Cardiac septum (tissue), 1 donor: Measurements from ENCODE around the gene NEUROD1. TPM values are rescaled to one million over a fixed set of nuclear protein-coding genes. Genes with fewer than 3 reads are reported as not detected.

Experiments
- DNase-seq: peaks from one replicate; pipeline ENCODE4 v3.0.0-alpha.2; 2020; ENCODE audit warnings: low spot score
- intact Hi-C: fragments of 100-400 bp; cut with DNase I; formaldehyde crosslinking; loops from one replicate; pipeline ENCODE4 v1.14.0; 2022
- total RNA-seq: library from RNA; stranded (reverse); fragmentation: NEBNext Ultra II Directional; extraction: Animal tissue kit (Norgen Biotek cat#: 25700); gene quantifications from one replicate; pipeline ENCODE4 v1.2.1, GENCODE V29; 2021
- donor health status: DM: no; HTN: no; CAD: no.

The NEUROD1 gene
- total RNA-seq, 1 donor from 2014 or later: not detected

- no peak for DNase-seq
- intact Hi-C loops: no loop called here
These were observed 31.7 kb downstream of the NEUROD1 start for GRCh38 chr2:181648478-181649155.

- DNase-seq: no peak
- intact Hi-C loops: no loop called here
These were observed 33.8 kb downstream of the NEUROD1 start for GRCh38 chr2:181646415-181646987.

- intact Hi-C loops: no loop called here
- no peak for DNase-seq
These were observed 37.2 kb downstream of the NEUROD1 start for GRCh38 chr2:181643151-181643550.

DNA sequence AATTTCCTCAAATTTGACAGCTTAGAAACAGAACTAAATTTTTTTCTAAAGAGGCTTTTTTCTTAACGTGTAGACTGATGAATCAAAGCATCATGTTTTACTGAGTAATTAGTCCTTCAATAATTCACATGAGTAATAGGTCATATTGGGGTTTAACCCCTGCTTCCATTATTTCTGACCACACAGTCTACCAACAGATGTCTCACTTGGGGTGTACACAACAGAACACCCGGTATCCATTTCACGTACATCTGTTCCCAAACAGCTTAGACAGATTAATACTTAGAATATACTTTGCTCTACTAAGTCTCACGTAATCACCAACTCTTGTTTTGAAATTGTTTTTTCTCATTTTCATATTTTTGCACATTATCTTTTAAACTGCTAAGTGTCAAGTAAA, 38.2 kb downstream of the NEUROD1 start:
- intact Hi-C loops: no loop called here
- DNase-seq: no peak

GRCh38 chr2:181639686-181640085, 40.6 kb downstream of the NEUROD1 start:
- no peak for DNase-seq
- intact Hi-C loops: no loop called here

- DNase-seq: no peak
- intact Hi-C loops: no loop called here
These were observed 47.5 kb downstream of the NEUROD1 start for GRCh38 chr2:181632733-181633401.

- no peak for DNase-seq
- intact Hi-C loops: no loop called here
These were observed 51.4 kb downstream of the NEUROD1 start for GRCh38 chr2:181628590-181629585.

DNA sequence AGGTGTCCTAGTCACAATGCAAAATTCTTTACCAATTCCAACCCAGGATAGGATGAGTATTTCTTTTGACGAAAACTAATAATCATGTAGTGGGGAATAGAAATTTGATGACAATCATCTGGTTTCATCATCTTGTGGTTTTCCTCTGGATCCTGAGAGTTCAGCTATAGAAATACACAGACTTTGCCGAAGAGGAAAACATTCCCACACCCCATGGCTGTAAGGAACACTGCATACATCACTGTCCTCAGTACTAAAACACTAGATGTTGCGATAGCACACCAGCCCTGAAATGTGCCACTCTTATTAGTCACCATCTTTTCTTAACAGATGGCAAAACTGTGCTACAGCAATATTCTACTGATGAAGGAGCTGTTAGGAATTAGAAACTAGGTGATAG, 52.8 kb downstream of the NEUROD1 start:
- DNase-seq: no peak
- intact Hi-C loops: no loop called here

GRCh38 chr2:181626671-181627070, 53.6 kb downstream of the NEUROD1 start:
- DNase-seq: no peak

More at GRCh38 chr2:181626671-181627070, 53.6 kb downstream of the NEUROD1 start:
- intact Hi-C loops: no loop called here

Other genes with a start within 250 kb of the NEUROD1 start
- gene ITGA4, start 223.1 kb downstream of the NEUROD1 start, total RNA-seq: 3.4 TPM
- 0.11 TPM for gene CERKL, start 23.4 kb downstream of the NEUROD1 start, total RNA-seq
- gene ITPRID2, start 211.2 kb upstream of the NEUROD1 start, total RNA-seq: 80.8 TPM